Esophagus muscularis mucosa (tissue), 4 donors: Measurements from ENCODE around the gene SETDB2.

Experiments
- EP300 ChIP-seq: sonication (generic); formaldehyde crosslinking; IDR thresholded peaks from one replicate; pipeline ENCODE4 v1.6.1; 2017; ENCODE audit warnings: antibody characterized with exemption
- POLR2A ChIP-seq: fragments of 450-650 bp; IDR thresholded peaks from one replicate; pipeline ENCODE4 v1.6.1; 2017; ENCODE audit warnings: antibody characterized with exemption, moderate library complexity, mild to moderate bottlenecking, low read depth
- POLR2AphosphoS5 ChIP-seq, 2 donors: sonication (generic); formaldehyde crosslinking; IDR thresholded peaks; one replicate each; pipeline ENCODE4 v1.6.1; 2017; ENCODE audit warnings: antibody characterized with exemption in 2 of 2
- TF ChIP-seq, protein P1 (sequence below), 3 experiments: fragments of 200-600 bp in 2 of 3; fragments of 450-650 bp in 1 of 3; sonication (generic) in 2 of 3; IDR thresholded peaks; one replicate each; pipeline ENCODE4 v1.5.1; 2017 to 2019; ENCODE audit warnings: antibody characterized with exemption in 3 of 3, mild to moderate bottlenecking in 2 of 3, moderate library complexity in 1 of 3

DNA sequence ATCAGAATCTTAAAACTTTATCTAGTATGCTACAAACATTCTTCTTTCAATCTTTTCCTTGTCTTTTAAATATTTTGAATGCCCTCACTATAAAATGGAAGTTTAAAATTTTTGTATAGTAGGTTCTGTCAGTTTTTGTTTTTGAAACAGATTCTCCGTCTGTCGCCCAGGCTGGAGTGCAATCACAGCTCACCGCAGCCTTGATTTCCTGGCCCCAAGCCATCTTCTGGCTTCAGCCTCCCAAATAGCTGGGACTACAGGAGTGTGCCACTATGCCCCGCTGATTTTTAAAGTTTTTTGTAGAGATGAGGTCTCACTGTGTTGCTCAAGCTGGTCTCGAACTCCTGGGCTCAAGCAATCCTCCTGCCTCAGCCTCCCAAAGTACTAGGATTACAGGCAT, 72.4 kb downstream of the SETDB2 start:
- TF ChIP-seq, protein P1, sequence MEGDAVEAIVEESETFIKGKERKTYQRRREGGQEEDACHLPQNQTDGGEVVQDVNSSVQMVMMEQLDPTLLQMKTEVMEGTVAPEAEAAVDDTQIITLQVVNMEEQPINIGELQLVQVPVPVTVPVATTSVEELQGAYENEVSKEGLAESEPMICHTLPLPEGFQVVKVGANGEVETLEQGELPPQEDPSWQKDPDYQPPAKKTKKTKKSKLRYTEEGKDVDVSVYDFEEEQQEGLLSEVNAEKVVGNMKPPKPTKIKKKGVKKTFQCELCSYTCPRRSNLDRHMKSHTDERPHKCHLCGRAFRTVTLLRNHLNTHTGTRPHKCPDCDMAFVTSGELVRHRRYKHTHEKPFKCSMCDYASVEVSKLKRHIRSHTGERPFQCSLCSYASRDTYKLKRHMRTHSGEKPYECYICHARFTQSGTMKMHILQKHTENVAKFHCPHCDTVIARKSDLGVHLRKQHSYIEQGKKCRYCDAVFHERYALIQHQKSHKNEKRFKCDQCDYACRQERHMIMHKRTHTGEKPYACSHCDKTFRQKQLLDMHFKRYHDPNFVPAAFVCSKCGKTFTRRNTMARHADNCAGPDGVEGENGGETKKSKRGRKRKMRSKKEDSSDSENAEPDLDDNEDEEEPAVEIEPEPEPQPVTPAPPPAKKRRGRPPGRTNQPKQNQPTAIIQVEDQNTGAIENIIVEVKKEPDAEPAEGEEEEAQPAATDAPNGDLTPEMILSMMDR (IDR thresholded peaks at IDR 0.05) = no peak
- TF ChIP-seq POLR2A = no peak
- no peak for TF ChIP-seq EP300
- no peak for TF ChIP-seq POLR2AphosphoS5 (IDR thresholded peaks at IDR 0.05)
